ENCODE data around the gene CCM2.
A peak's percentile ranks its signal among the peaks of the same experiment; 100 is the strongest.

Gene CCM2

GRCh38 chr7:44983742-44984477, 16.1 kb upstream of the CCM2 start:
- ChIA-PET POLR2A (interaction anchor here (0.7 to 1.9 kb wide), 5 partner anchors 13 to 53 kb away, joined by 3 to 13 read pairs (median 3); partner anchors contain the start of gene CCM2), CTCF (interaction anchor here (1.1 to 2.1 kb wide), 6 partner anchors 10 to 101 kb away, joined by 3 to 7 read pairs (median 3); no protein-coding TSS in a partner anchor)
- DNase-seq (ENCODE audit: extremely low spot score) = no peak
- no peak for TF ChIP-seq CTCF (IDR thresholded peaks at IDR 0.05; ENCODE audit: control extremely low read depth, extremely low read depth, low read depth, missing control alignments)

- POLR2A ChIA-PET = interaction anchor here (1.6 to 1.9 kb wide), 2 partner anchors 15 to 17 kb away, joined by 3 to 13 read pairs; partner anchors contain the start of gene CCM2
- DNase-seq (ENCODE audit: extremely low spot score) = no peak
- CTCF ChIA-PET = interaction anchor here (1.1 to 2.1 kb wide), 3 partner anchors 11 to 42 kb away, joined by 3 to 7 read pairs (median 7); no protein-coding TSS in a partner anchor
- TF ChIP-seq CTCF (IDR thresholded peaks at IDR 0.05; ENCODE audit: control extremely low read depth, extremely low read depth, low read depth, missing control alignments) = no peak
These were observed 15.6 kb upstream of the CCM2 start for GRCh38 chr7:44984478-44984758.

- POLR2A ChIA-PET = interaction anchor here (0.9 to 1.9 kb wide), 3 partner anchors 13 to 16 kb away, joined by 3 to 13 read pairs (median 3); partner anchors contain the start of gene CCM2
- no peak for DNase-seq (ENCODE audit: extremely low spot score)
- no peak for TF ChIP-seq CTCF (IDR thresholded peaks at IDR 0.05; ENCODE audit: control extremely low read depth, extremely low read depth, low read depth, missing control alignments)
- CTCF ChIA-PET = interaction anchor here (2.1 to 2.2 kb wide), 2 partner anchors 12 kb away, joined by 6 to 7 read pairs; no protein-coding TSS in a partner anchor
These were observed 14.8 kb upstream of the CCM2 start for GRCh38 chr7:44985033-44985695.

GRCh38 chr7:44985900-44986217, 14.1 kb upstream of the CCM2 start:
- POLR2A ChIA-PET = interaction anchor here (0.7 to 1.9 kb wide), 4 partner anchors 12 to 40 kb away, joined by 3 to 13 read pairs (median 3); partner anchors contain the start of gene CCM2
- TF ChIP-seq CTCF (IDR thresholded peaks at IDR 0.05; ENCODE audit: control extremely low read depth, extremely low read depth, low read depth, missing control alignments) = no peak
- CTCF ChIA-PET = interaction anchor here (2.2 kb wide), 1 partner anchor 13 kb away, joined by 6 read pairs; no protein-coding TSS in a partner anchor

GRCh38 chr7:44986218-44987053, 13.6 kb upstream of the CCM2 start:
- TF ChIP-seq CTCF (IDR thresholded peaks at IDR 0.05; ENCODE audit: control extremely low read depth, extremely low read depth, low read depth, missing control alignments) = no peak
- ChIA-PET CTCF (interaction anchor here (2.2 kb wide), 1 partner anchor 13 kb away, joined by 6 read pairs; no protein-coding TSS in a partner anchor), POLR2A (interaction anchor here (0.6 to 1.9 kb wide), 4 partner anchors 12 to 670 kb away, joined by 3 to 13 read pairs (median 4); partner anchors contain the start of gene CCM2)
- DNase-seq (ENCODE audit: extremely low spot score) = peak; percentile 89

More at GRCh38 chr7:44985900-44986217, 14.1 kb upstream of the CCM2 start:
- DNase-seq (ENCODE audit: extremely low spot score) = no peak

GRCh38 chr7:44987457-44987856, 12.5 kb upstream of the CCM2 start:
- ChIA-PET CTCF (interaction anchor here (2.2 to 3.6 kb wide), 2 partner anchors 11 to 14 kb away, joined by 6 to 18 read pairs; partner anchors contain the start of gene CCM2), POLR2A (no interaction called here)
- TF ChIP-seq CTCF (IDR thresholded peaks at IDR 0.05; ENCODE audit: control extremely low read depth, extremely low read depth, low read depth, missing control alignments) = no peak
- no peak for DNase-seq (ENCODE audit: extremely low spot score)
